DOHH2 (cell line): ENCODE data around the gene TREML4.

Source experiments
- EZH2phosphoT487 ChIP-seq: fragments of 200-600 bp; sonication (generic); IDR thresholded peaks from 2 replicates; pipeline ENCODE4 v1.6.1; 2017; ENCODE audit warnings: borderline replicate concordance, mild to moderate bottlenecking, antibody characterized with exemption, low read length, moderate library complexity, mixed read lengths
- TF ChIP-seq, protein P1 (sequence below): fragments of 200-600 bp; sonication (generic); IDR thresholded peaks from one replicate; pipeline ENCODE4 v1.5.1; 2014; ENCODE audit warnings: antibody characterized with exemption, mild to moderate bottlenecking, low read depth, low read length; ENCODE audit not compliant: poor library complexity, severe bottlenecking

DNA sequence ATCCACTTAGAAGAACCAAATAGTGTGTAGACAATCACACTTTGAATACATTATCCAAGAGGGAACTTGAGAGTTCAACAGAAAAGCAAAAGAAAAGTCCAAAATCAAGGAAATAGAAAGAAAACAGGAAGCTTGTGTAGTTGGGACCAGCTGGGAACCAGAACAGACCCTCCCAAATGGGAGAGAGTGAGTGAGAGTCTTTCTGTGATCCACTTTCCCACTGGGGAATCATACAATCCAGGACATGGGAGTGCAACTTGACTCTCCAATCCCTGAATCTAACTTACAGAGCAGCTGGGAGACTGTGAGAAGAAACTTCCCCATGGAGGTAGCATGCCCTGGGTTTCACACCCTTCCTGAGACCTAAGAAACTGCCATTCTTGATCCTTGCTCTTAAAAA lies 27.0 kb downstream of the TREML4 start:
- TF ChIP-seq, protein P1, sequence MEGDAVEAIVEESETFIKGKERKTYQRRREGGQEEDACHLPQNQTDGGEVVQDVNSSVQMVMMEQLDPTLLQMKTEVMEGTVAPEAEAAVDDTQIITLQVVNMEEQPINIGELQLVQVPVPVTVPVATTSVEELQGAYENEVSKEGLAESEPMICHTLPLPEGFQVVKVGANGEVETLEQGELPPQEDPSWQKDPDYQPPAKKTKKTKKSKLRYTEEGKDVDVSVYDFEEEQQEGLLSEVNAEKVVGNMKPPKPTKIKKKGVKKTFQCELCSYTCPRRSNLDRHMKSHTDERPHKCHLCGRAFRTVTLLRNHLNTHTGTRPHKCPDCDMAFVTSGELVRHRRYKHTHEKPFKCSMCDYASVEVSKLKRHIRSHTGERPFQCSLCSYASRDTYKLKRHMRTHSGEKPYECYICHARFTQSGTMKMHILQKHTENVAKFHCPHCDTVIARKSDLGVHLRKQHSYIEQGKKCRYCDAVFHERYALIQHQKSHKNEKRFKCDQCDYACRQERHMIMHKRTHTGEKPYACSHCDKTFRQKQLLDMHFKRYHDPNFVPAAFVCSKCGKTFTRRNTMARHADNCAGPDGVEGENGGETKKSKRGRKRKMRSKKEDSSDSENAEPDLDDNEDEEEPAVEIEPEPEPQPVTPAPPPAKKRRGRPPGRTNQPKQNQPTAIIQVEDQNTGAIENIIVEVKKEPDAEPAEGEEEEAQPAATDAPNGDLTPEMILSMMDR: no peak
- no peak for TF ChIP-seq EZH2phosphoT487
